Body of pancreas (tissue), 4 donors: ENCODE data around the gene CUL9.

Source experiments
- POLR2A ChIP-seq, 3 donors: fragments of 450-650 bp; IDR thresholded peaks; one replicate each; pipeline ENCODE4 v1.6.1; 2016; ENCODE audit warnings: antibody characterized with exemption in 3 of 3, mild to moderate bottlenecking in 2 of 3
- TF ChIP-seq, protein P1 (sequence below), 7 experiments: fragments of 450-650 bp in 4 of 7; fragments of 200-600 bp in 3 of 7; sonication (generic) in 3 of 7; IDR thresholded peaks; one replicate each; pipeline ENCODE4 v1.5.1; 2016 to 2019; ENCODE audit warnings: antibody characterized with exemption in 7 of 7

GRCh38 chr6:43186706-43187105 is 4.7 kb downstream of the CUL9 start:
- TF ChIP-seq POLR2A (IDR thresholded peaks at IDR 0.05) = no peak
- TF ChIP-seq, protein P1, sequence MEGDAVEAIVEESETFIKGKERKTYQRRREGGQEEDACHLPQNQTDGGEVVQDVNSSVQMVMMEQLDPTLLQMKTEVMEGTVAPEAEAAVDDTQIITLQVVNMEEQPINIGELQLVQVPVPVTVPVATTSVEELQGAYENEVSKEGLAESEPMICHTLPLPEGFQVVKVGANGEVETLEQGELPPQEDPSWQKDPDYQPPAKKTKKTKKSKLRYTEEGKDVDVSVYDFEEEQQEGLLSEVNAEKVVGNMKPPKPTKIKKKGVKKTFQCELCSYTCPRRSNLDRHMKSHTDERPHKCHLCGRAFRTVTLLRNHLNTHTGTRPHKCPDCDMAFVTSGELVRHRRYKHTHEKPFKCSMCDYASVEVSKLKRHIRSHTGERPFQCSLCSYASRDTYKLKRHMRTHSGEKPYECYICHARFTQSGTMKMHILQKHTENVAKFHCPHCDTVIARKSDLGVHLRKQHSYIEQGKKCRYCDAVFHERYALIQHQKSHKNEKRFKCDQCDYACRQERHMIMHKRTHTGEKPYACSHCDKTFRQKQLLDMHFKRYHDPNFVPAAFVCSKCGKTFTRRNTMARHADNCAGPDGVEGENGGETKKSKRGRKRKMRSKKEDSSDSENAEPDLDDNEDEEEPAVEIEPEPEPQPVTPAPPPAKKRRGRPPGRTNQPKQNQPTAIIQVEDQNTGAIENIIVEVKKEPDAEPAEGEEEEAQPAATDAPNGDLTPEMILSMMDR (IDR thresholded peaks at IDR 0.05) = no peak
